Measurements from ENCODE around the gene F2RL2.

GRCh38 chr5:76625087-76625815 is 2.0 kb upstream of the F2RL2 start:
- TF ChIP-seq CTCF (IDR thresholded peaks at IDR 0.05) (no peak), POLR2AphosphoS5 (IDR thresholded peaks at IDR 0.05; ENCODE audit: low read depth, low read length) (no peak), SIN3A (IDR thresholded peaks at IDR 0.05; ENCODE audit: borderline replicate concordance, insufficient read depth, low read depth, low read length) (no peak), REST (IDR thresholded peaks at IDR 0.05; ENCODE audit: insufficient read depth in 1 of 2, low read depth in 2 of 2, low read length in 1 of 2) (no peak), TCF7L2 (IDR thresholded peaks at IDR 0.05; ENCODE audit: low read depth, low read length) (no peak)
